OCI-LY3 (cell line): ENCODE measurements around the gene OTUD5.

Experiments
- H2AFZ ChIP-seq: fragments of 200-600, 300-600 bp; shearing (Covaris generic); 2 replicates; pipeline ENCODE4 v1.6.0; 2014; ENCODE audit warnings: antibody characterized with exemption, low read depth, low read length
- H3K27ac ChIP-seq: fragments of 200-600, 300-600 bp; sonication (generic); 2 replicates; pipeline ENCODE4 v1.5.1; 2014; ENCODE audit warnings: mild to moderate bottlenecking, low read length, moderate library complexity, mixed read lengths
- H3K27me3 ChIP-seq: fragments of 200-600, 300-600 bp; sonication (generic); 2 replicates; pipeline ENCODE4 v1.6.1; 2014; ENCODE audit warnings: low read depth, low read length, mixed read lengths
- H3K36me3 ChIP-seq: fragments of 200-600, 300-600 bp; sonication (generic); replicated peaks from 2 replicates; pipeline ENCODE3; 2014; ENCODE audit warnings: low read depth, low read length, mixed read lengths
- H3K4me1 ChIP-seq: fragments of 300-600, 200-600 bp; sonication (generic); 2 replicates; pipeline ENCODE4 v1.6.1; 2014; ENCODE audit warnings: low read length, mixed read lengths
- H3K4me2 ChIP-seq: fragments of 200-600, 300-600 bp; sonication (generic); 2 replicates; pipeline ENCODE4 v1.6.1; 2014; ENCODE audit warnings: low read length, mixed read lengths
- H3K4me3 ChIP-seq: fragments of 300-600, 200-600 bp; sonication (generic); 2 replicates; pipeline ENCODE4 v1.5.1; 2014; ENCODE audit warnings: antibody characterized with exemption, mild to moderate bottlenecking, low read length, moderate library complexity
- H3K79me2 ChIP-seq: fragments of 300-600, 200-600 bp; shearing (Covaris generic); 2 replicates; pipeline ENCODE4 v1.6.1; 2014; ENCODE audit warnings: mild to moderate bottlenecking, low read length, mixed read lengths
- H3K9ac ChIP-seq: fragments of 300-600, 200-600 bp; shearing (Covaris generic); 2 replicates; pipeline ENCODE4 v1.6.0; 2014; ENCODE audit warnings: mild to moderate bottlenecking, low read length, moderate library complexity
- H3K9me3 ChIP-seq: fragments of 200-600, 300-600 bp; shearing (Covaris generic); 2 replicates; pipeline ENCODE4 v1.6.1; 2014; ENCODE audit warnings: low read length, mixed read lengths; ENCODE audit not compliant: insufficient read depth
- H4K20me1 ChIP-seq: fragments of 200-600, 300-600 bp; sonication (generic); 2 replicates; pipeline ENCODE4 v1.6.1; 2016; ENCODE audit warnings: low read length, mixed read lengths; ENCODE audit not compliant: insufficient read depth
- EZH2phosphoT487 ChIP-seq: fragments of 200-600 bp; shearing (Covaris generic); IDR thresholded peaks from 2 replicates; pipeline ENCODE4 v1.6.1; 2018; ENCODE audit warnings: antibody characterized with exemption, mixed run types, low read depth
- TF ChIP-seq, protein P1 (sequence below): fragments of 200-600, 300-600 bp; sonication (generic); IDR thresholded peaks from 2 replicates; pipeline ENCODE4 v1.5.1; 2014; ENCODE audit warnings: antibody characterized with exemption, low read length, low read depth

Gene OTUD5

DNA sequence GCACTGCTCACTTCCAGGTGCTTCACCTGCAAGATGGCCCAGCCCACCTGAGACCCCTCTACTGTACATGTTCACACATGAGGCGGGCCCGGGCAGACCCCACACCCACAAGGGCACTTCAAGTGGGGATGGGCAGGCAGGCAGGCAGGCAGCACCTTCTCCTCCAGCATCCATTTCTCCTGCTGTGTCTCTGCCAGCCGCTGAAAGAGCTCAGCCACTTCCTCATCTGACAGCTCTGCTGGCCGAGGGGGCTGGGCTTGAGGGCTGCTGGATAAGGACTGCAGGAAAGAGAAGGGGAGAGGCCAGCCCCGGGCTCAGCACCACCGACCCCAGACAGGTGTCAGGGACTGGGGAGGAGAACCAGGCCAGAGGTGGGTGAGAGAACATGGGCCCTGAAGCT, 18.7 kb upstream of the OTUD5 start:
- Histone ChIP-seq H3K4me2 (no peak overlapping the region), H3K27ac (no peak overlapping the region), H3K4me1 (no peaks in the 10 kb centered on the region), H3K9ac (no peak overlapping the region), H2AFZ (no peak overlapping the region), H3K79me2 (no peaks in the 10 kb centered on the region), H3K36me3 (no peaks in the 10 kb centered on the region), H4K20me1 (no peaks in the 10 kb centered on the region), H3K27me3 (no peaks in the 10 kb centered on the region), H3K9me3 (no peaks in the 10 kb centered on the region), H3K4me3 (no peak overlapping the region)
- TF ChIP-seq, protein P1, sequence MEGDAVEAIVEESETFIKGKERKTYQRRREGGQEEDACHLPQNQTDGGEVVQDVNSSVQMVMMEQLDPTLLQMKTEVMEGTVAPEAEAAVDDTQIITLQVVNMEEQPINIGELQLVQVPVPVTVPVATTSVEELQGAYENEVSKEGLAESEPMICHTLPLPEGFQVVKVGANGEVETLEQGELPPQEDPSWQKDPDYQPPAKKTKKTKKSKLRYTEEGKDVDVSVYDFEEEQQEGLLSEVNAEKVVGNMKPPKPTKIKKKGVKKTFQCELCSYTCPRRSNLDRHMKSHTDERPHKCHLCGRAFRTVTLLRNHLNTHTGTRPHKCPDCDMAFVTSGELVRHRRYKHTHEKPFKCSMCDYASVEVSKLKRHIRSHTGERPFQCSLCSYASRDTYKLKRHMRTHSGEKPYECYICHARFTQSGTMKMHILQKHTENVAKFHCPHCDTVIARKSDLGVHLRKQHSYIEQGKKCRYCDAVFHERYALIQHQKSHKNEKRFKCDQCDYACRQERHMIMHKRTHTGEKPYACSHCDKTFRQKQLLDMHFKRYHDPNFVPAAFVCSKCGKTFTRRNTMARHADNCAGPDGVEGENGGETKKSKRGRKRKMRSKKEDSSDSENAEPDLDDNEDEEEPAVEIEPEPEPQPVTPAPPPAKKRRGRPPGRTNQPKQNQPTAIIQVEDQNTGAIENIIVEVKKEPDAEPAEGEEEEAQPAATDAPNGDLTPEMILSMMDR, result no peak
- TF ChIP-seq EZH2phosphoT487, result no peak

DNA sequence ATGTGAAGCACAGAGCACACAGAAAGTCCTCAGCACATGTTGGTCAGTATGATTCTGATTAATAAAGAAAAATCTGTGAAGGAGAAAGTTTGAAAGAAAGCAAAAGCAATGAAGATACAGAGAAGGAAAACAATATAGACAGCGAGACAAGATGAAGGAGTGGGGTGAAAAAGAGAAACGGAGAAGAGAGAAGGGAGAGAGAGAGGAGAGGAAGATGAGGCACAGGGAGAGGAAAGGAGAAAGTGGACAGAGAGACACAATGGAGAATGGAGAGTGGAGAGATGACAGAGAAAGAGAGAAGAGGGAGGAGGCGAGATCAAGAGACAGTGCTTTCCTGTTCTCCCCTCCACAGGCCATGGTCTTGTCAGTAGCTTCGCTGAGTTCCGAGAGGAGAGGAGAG, 18.1 kb upstream of the OTUD5 start:
- Histone ChIP-seq H3K9ac (no peak overlapping the region), H3K9me3 (no peaks in the 10 kb centered on the region), H3K36me3 (no peaks in the 10 kb centered on the region), H4K20me1 (no peaks in the 10 kb centered on the region), H3K4me1 (no peaks in the 10 kb centered on the region), H3K27ac (no peak overlapping the region), H3K27me3 (no peaks in the 10 kb centered on the region), H3K4me2 (no peak overlapping the region), H2AFZ (no peak overlapping the region), H3K4me3 (no peak overlapping the region), H3K79me2 (no peaks in the 10 kb centered on the region)
- TF ChIP-seq, protein P1, result no peak
- TF ChIP-seq EZH2phosphoT487, result no peak

DNA sequence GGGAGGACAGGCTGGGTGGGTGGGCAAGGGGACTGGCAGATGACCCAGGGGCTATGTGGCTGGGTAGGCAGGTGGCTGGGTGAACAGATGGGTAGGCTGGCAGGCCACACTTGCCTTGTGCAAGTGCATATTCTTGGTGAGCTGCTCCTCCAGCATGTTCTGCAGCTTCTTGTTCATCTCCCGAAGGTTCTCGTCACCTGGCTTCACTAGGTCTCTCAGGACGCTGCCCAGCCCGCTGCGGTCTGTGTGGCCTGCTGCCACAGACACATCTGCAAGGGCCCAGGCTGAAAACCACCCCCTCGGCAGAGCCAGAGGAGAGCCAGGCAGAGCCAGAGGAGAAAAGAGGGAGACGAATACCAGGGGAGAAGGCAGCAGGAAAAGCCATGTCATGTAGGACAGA, 17.6 kb upstream of the OTUD5 start:
- Histone ChIP-seq H3K36me3 (no peaks in the 10 kb centered on the region), H3K4me1 (no peaks in the 10 kb centered on the region)

DNA sequence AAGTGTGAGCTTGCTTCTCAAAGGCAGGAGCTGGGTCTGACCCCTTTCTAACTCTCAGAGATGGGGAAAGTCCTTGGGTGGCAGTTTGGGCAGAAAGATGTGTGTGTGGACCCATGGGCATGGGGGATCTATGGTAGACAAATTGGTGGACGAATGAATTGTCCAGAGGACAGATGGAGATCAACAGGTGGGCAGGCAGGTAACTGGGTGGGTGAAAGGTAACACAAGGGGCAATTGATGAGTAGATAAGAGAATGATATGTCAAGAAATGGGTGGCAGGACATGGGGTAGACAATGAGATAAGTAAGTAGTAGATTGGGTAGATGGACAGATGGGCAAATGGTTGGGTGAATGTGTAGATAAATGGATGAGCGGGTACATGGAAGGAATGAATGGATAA, 17.2 kb upstream of the OTUD5 start:
- Histone ChIP-seq H3K9me3 (no peaks in the 10 kb centered on the region), H3K4me1 (no peaks in the 10 kb centered on the region), H3K9ac (no peak overlapping the region), H3K27ac (no peak overlapping the region), H3K27me3 (no peaks in the 10 kb centered on the region), H3K4me2 (no peak overlapping the region), H4K20me1 (no peaks in the 10 kb centered on the region), H2AFZ (no peak overlapping the region), H3K36me3 (no peaks in the 10 kb centered on the region), H3K79me2 (no peaks in the 10 kb centered on the region), H3K4me3 (no peak overlapping the region)
- TF ChIP-seq, protein P1, result no peak
- no peak for TF ChIP-seq EZH2phosphoT487

More for the DNA sequence above, 17.6 kb upstream of the OTUD5 start:
- H3K27me3 ChIP-seq, result no peaks in the 10 kb centered on the region
- H3K79me2 ChIP-seq, result no peaks in the 10 kb centered on the region
- TF ChIP-seq, protein P1, result no peak
- no peak for TF ChIP-seq EZH2phosphoT487
- H3K9ac ChIP-seq, result no peak overlapping the region
- H2AFZ ChIP-seq, result no peak overlapping the region
- H4K20me1 ChIP-seq, result no peaks in the 10 kb centered on the region
- H3K4me2 ChIP-seq, result no peak overlapping the region
- no peak overlapping the region for H3K27ac ChIP-seq
- no peak overlapping the region for H3K4me3 ChIP-seq
- H3K9me3 ChIP-seq, result no peaks in the 10 kb centered on the region
